ENCODE measurements around the gene LY6G5C. TPM values are rescaled to one million over a fixed set of nuclear protein-coding genes. Genes with fewer than 3 reads are reported as not detected.

LY6G5C gene
- total and polyA plus RNA-seq, 9 of the 15 experiments (the other 6 are each of a cell fraction or from before 2014, with no cell fraction given), result 0.10 to 0.67 (median 0.46) TPM; not detected in 4

GRCh38 chr6:31729979-31730630 lies 49.2 kb upstream of the LY6G5C start:
- POLR2A ChIA-PET, result interaction anchor here (0.6 to 15.0 kb wide), 44 partner anchors 4 to 244 kb away, joined by 3 to 236 read pairs (median 5); partner anchors contain the start of genes ABHD16A, C6orf47, CLIC1 and CSNK2B
- peaks cover 53 to 67% of the 10 kb centered on the region in 2 experiments for H3K4me1 ChIP-seq (replicated peaks in 1 of 2; ENCODE audit: control insufficient read depth in 2 of 2, insufficient read depth in 2 of 2, low read length in 2 of 2)
- WGBS (ENCODE audit: insufficient coverage, low coverage, missing lambda C conversion rate), result 3% methylated on average over 46 of the region's 46 CpGs
- TF ChIP-seq ZNF655 (CRISPR knock-in tag; IDR thresholded peaks at IDR 0.05), result peak; percentile 99
- TF ChIP-seq ZNF584 (CRISPR knock-in tag; IDR thresholded peaks at IDR 0.05; ENCODE audit: low read depth), result no peak
- TF ChIP-seq NFRKB (IDR thresholded peaks at IDR 0.05; ENCODE audit: low read depth), result no peak
- no peak for TF ChIP-seq GTF2B (IDR thresholded peaks at IDR 0.05; ENCODE audit: extremely low read depth, insufficient read length)
- TF ChIP-seq ZNF3 (CRISPR knock-in tag; IDR thresholded peaks at IDR 0.05), result peak; percentile 98
- no peak for TF ChIP-seq ZNF668 (CRISPR knock-in tag; IDR thresholded peaks at IDR 0.05)
- TF ChIP-seq SAFB (IDR thresholded peaks at IDR 0.05; ENCODE audit: borderline replicate concordance, low read depth, low read length), result peak; percentile 86; the same call in 1 of the 2 replicates
- no peak for TF ChIP-seq TFAP4 (CRISPR knock-in tag; IDR thresholded peaks at IDR 0.05; ENCODE audit: borderline replicate concordance)
- TF ChIP-seq ZKSCAN8 (CRISPR knock-in tag; IDR thresholded peaks at IDR 0.05), result no peak
- TF ChIP-seq ZNF197 (CRISPR knock-in tag; IDR thresholded peaks at IDR 0.05; ENCODE audit: low read depth), result no peak
- TF ChIP-seq ZNF436 (CRISPR knock-in tag; IDR thresholded peaks at IDR 0.05), result peak; percentile 86
- TF ChIP-seq IRF2 (CRISPR knock-in tag; IDR thresholded peaks at IDR 0.05), result no peak
- TF ChIP-seq ZNF764 (CRISPR knock-in tag; IDR thresholded peaks at IDR 0.05; ENCODE audit: low read depth), result peak; percentile 91
- TF ChIP-seq MAFG (tag; conservative IDR thresholded peaks at IDR 0.05), result no peak
- no peak for TF ChIP-seq ZNF217 (CRISPR knock-in tag; IDR thresholded peaks at IDR 0.05)
- TF ChIP-seq ELK3 (CRISPR knock-in tag; IDR thresholded peaks at IDR 0.05), result peak; percentile 96
- TF ChIP-seq FIP1L1 (IDR thresholded peaks at IDR 0.05; ENCODE audit: low read depth, low read length, poor library complexity, severe bottlenecking), result peak; percentile 98
- TF ChIP-seq ZKSCAN1 (IDR thresholded peaks at IDR 0.05; ENCODE audit: low read depth, low read length), result peak; percentile 46; the same call in 1 of the 2 replicates

More at GRCh38 chr6:31729979-31730630, 49.2 kb upstream of the LY6G5C start:
- H3K9me1 ChIP-seq (ENCODE audit: control insufficient read depth, insufficient read depth, low read length), result peaks cover 5% of the 10 kb centered on the region
- H2AFZ ChIP-seq (ENCODE audit: low read depth, low read length), result peak overlapping the region; percentile 37; the same call in 1 of the 2 replicates
- in situ Hi-C loops (cut with MboI), result no loop called here
- no peaks in the 10 kb centered on the region for H3K27me3 ChIP-seq (ENCODE audit: control insufficient read depth in 2 of 2, insufficient read depth in 2 of 2, low read length in 2 of 2)
- FAIRE-seq (peak; percentile 23), ATAC-seq (peak; percentile 82), DNase-seq (ENCODE audit: extremely low read depth in 1 of 4, low spot score in 3 of 4) (peak; percentile 96 to 98 (median 98))
- H3K79me2 ChIP-seq (ENCODE audit: control insufficient read depth, insufficient read depth, low read length), result peaks cover 46% of the 10 kb centered on the region
- peak overlapping the region; percentile 94 for H3K4me2 ChIP-seq (ENCODE audit: insufficient read depth, low read length)
- BruUV-seq (replicated peaks), result no TSS peak
- peaks cover 75% of the 10 kb centered on the region for H3K36me3 ChIP-seq (ENCODE audit: control insufficient read depth, insufficient read depth, low read length)
- peak overlapping the region; percentile 75 for H3K27ac ChIP-seq (ENCODE audit: extremely low read depth, low read depth, low read length)
- no peaks in the 10 kb centered on the region for H3K9me3 ChIP-seq (replicated peaks; ENCODE audit: control insufficient read depth, insufficient read depth, low read depth, low read length)
- intact Hi-C loops (cut with micrococcal nuclease), result loop anchor here (1.0 to 10.0 kb wide), 5 partner anchors 39 to 245 kb away; partner anchors contain the start of genes DXO, HSPA1B and VARS1
- peak overlapping the region; percentile 58 to 85 for H3K9ac ChIP-seq (ENCODE audit: insufficient read depth in 1 of 2, low read depth in 2 of 2, low read length in 2 of 2)
- CTCF ChIA-PET (ENCODE audit: low intra/inter-chr PET ratio), result interaction anchor here (0.7 to 2.0 kb wide), 3 partner anchors 30 to 50 kb away, joined by 3 to 18 read pairs (median 4); no protein-coding TSS in a partner anchor
- peak overlapping the region; percentile 65 for H3K4me3 ChIP-seq
- H4K20me1 ChIP-seq (replicated peaks; ENCODE audit: control insufficient read depth, insufficient read depth, low read length), result peaks cover 18% of the 10 kb centered on the region
